Sigmoid colon (tissue), 7 donors: Measurements from ENCODE around the gene SYNGR1. TPM values are rescaled to one million over a fixed set of nuclear protein-coding genes. Genes with fewer than 3 reads are reported as not detected.

ENCODE experiments used
- DNase-seq: peaks from one replicate; pipeline ENCODE4 v3.0.0-alpha.2; 2019
- H3K27ac ChIP-seq, 4 donors: fragments of 200-600 bp; sonication (generic); one replicate each; pipeline ENCODE4 v1.5.1; 2016 to 2019; ENCODE audit warnings: mild to moderate bottlenecking in 1 of 4
- H3K27me3 ChIP-seq, 3 donors: fragments of 200-600 bp; sonication (generic); one replicate each; pipeline ENCODE4 v1.5.1; 2019; ENCODE audit warnings: mild to moderate bottlenecking in 1 of 3
- H3K36me3 ChIP-seq, 4 donors: fragments of 200-600 bp; sonication (generic); one replicate each; pipeline ENCODE4 v1.5.1; 2016 to 2019
- H3K4me1 ChIP-seq, 4 donors: fragments of 200-600 bp; sonication (generic); one replicate each; pipeline ENCODE4 v1.5.1; 2017 to 2019
- H3K4me3 ChIP-seq, 4 donors: fragments of 200-600 bp; sonication (generic); one replicate each; pipeline ENCODE4 v1.5.1; 2017 to 2019; ENCODE audit warnings: mild to moderate bottlenecking in 2 of 4, moderate library complexity in 1 of 4
- H3K9me3 ChIP-seq, 4 donors: fragments of 200-600 bp in 3 of 4; sonication (generic) in 3 of 4; one replicate each; pipeline versions ENCODE4 v1.5.1 to v1.6.1; 2013 to 2019
- CTCF ChIP-seq, 4 experiments: fragments of 450-650 bp in 3 of 4; fragments of 200-600 bp in 1 of 4; IDR thresholded peaks; one replicate each; pipeline ENCODE4 v1.5.1; 2016 to 2019; ENCODE audit warnings: antibody characterized with exemption in 4 of 4, mild to moderate bottlenecking in 3 of 4, moderate library complexity in 2 of 4
- EP300 ChIP-seq, 4 donors: sonication (generic); formaldehyde crosslinking; IDR thresholded peaks; one replicate each; pipeline ENCODE4 v1.6.1; 2017; ENCODE audit warnings: antibody characterized with exemption in 4 of 4
- POLR2A ChIP-seq, 2 donors: fragments of 450-650 bp; IDR thresholded peaks; one replicate each; pipeline ENCODE4 v1.6.1; 2016; ENCODE audit warnings: antibody characterized with exemption in 2 of 2, mild to moderate bottlenecking in 2 of 2, moderate library complexity in 2 of 2
- POLR2AphosphoS5 ChIP-seq, 4 donors: sonication (generic); formaldehyde crosslinking; IDR thresholded peaks; one replicate each; pipeline ENCODE4 v1.6.1; 2017; ENCODE audit warnings: antibody characterized with exemption in 4 of 4
- WGBS, 2 donors: extraction: QIAGEN DNeasy Blood & Tissue Kit; methylation state at CpG; one replicate each; pipeline ENCODE4 v1.1.7; 2013; 5-methylcytosine and 5-hydroxymethylcytosine counted together
- intact Hi-C: fragments of 100-400 bp; cut with DNase I; formaldehyde crosslinking; loops from one replicate; pipeline ENCODE4 v1.15.1; 2023
- polyA plus RNA-seq, 3 donors: library from polyadenylated mRNA; stranded (reverse); fragments of 200-250 nt; gene quantifications; one replicate each; pipeline ENCODE4 v1.2.3, GENCODE V29; 2013
- total RNA-seq, 4 donors: library from RNA; depleted of rRNA; stranded (reverse); fragments of >200 nt; gene quantifications; one replicate each; pipeline ENCODE4 v1.1.0, GENCODE V29; 2016
- donor health status: healthy with polysubstance abuse.
- donor health status: Bipolar disorder and iron deficiency.
- donor health status: healthy.

The SYNGR1 gene
- total and polyA plus RNA-seq, 7 donors: 0.69 to 29.4 (median 14.5) TPM

DNA sequence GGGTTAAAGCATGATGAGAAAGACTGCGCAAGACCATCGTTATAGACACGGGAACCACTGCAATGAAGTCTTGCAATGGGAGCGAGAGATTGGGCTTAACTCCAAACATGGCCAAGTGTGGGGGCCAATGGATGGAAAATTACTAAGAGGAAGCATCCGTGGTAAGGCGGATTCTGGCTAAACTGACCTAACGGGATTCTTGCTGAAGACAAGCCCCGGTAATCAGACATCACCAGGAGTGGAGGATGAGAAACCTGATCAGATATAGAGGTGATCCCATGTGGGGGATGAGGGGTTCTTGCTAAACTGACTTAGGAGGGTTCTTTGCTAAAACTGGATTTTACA is 5.8 kb upstream of the SYNGR1 start:
- Histone ChIP-seq H3K36me3 (no peaks in the 10 kb centered on the region), H3K9me3 (no peaks in the 10 kb centered on the region), H3K27me3 (no peaks in the 10 kb centered on the region), H3K4me1 (peaks cover 0 to 4% (median 3%) of the 10 kb centered on the region in 4 donors), H3K4me3 (no peak overlapping the region), H3K27ac (no peak overlapping the region)
- 69 to 83% methylated on average over 8 of the region's 8 CpGs for WGBS, 2 donors
- no peak for DNase-seq
- TF ChIP-seq CTCF (IDR thresholded peaks at IDR 0.05) (no peak), POLR2A (IDR thresholded peaks at IDR 0.05) (no peak), EP300 (IDR thresholded peaks at IDR 0.05) (no peak), POLR2AphosphoS5 (IDR thresholded peaks at IDR 0.05) (no peak)
- intact Hi-C loops: no loop called here

DNA sequence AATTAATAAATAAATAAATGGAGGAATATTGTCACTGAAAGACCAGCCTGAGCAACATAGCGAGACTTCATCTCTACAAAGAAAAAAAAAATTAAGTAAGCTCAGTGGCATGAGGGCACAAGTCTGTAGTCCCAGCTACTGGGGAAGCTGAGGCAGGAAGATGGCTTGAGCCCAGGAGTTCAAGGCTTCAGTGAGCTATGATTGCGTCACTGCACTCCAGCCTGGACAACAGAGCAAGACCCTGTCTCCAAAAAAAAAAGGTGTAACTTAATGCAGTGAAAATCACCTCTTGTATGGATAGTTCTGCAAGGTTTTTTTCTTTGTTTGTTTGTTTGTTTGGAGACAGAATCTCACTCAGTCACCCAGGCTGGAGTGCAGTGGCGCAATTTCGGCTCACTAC is 4.6 kb upstream of the SYNGR1 start:
- DNase-seq: no peak
- peaks cover 0 to 9% (median 7%) of the 10 kb centered on the region in 4 donors for H3K4me1 ChIP-seq
- WGBS, 2 donors: 91 to 94% methylated on average over 4 of the region's 4 CpGs
- no peak overlapping the region for H3K27ac ChIP-seq
- H3K4me3 ChIP-seq: no peak overlapping the region
- no peaks in the 10 kb centered on the region for H3K36me3 ChIP-seq
- no peaks in the 10 kb centered on the region for H3K27me3 ChIP-seq
- intact Hi-C loops: no loop called here
- no peak for TF ChIP-seq POLR2A (IDR thresholded peaks at IDR 0.05)
- H3K9me3 ChIP-seq: no peaks in the 10 kb centered on the region

- H3K4me3 ChIP-seq: peak overlapping the region; percentile 43 to 98 (median 78)
- WGBS, 2 donors: 23 to 57% methylated on average over 11 of the region's 11 CpGs
- no peaks in the 10 kb centered on the region for H3K27me3 ChIP-seq
- H3K4me1 ChIP-seq: peaks cover 0 to 22% (median 19%) of the 10 kb centered on the region in 4 donors
- no peaks in the 10 kb centered on the region for H3K9me3 ChIP-seq
- no peaks in the 10 kb centered on the region for H3K36me3 ChIP-seq
- DNase-seq: no peak
- H3K27ac ChIP-seq: peak overlapping the region; percentile 49 to 74 (median 63)
- intact Hi-C loops: no loop called here
- no peak for TF ChIP-seq EP300 (IDR thresholded peaks at IDR 0.05)
- TF ChIP-seq POLR2A (IDR thresholded peaks at IDR 0.05): no peak
- no peak for TF ChIP-seq CTCF (IDR thresholded peaks at IDR 0.05)
- no peak for TF ChIP-seq POLR2AphosphoS5 (IDR thresholded peaks at IDR 0.05)
These were observed 784 bp upstream of the SYNGR1 start for GRCh38 chr22:39348909-39349505.

DNA sequence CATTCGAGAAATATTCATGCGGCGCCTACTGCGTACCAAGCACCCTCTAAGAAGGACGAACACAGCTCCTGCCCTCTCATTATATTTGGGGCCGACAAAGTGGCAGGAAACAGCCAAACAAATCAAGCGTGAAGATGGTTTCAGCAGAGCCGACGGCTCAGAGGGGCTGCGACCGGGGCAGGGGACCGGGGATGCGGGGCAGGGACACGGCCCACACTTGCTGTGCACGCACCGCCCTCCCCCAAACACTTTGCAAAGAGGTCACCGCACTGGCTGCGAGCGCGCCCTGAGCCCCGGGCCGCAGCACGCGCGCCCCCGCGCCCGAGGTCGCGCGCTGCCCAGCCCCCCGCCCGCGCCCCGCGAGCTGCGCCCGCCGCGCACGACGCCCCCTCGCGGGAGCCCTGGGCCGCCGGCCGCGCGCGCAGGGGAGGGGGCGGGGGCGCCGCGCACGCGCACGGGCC is 255 bp upstream of the SYNGR1 start:
- Histone ChIP-seq H3K4me1 (peaks cover 0 to 22% (median 19%) of the 10 kb centered on the region in 4 donors), H3K27me3 (no peaks in the 10 kb centered on the region), H3K9me3 (no peaks in the 10 kb centered on the region), H3K27ac (peak overlapping the region; percentile 60 to 82 (median 77)), H3K4me3 (peak overlapping the region; percentile 63 to 98 (median 78)), H3K36me3 (no peaks in the 10 kb centered on the region)
- TF ChIP-seq POLR2AphosphoS5 (IDR thresholded peaks at IDR 0.05) (no peak), EP300 (IDR thresholded peaks at IDR 0.05) (no peak), CTCF (IDR thresholded peaks at IDR 0.05) (no peak), POLR2A (IDR thresholded peaks at IDR 0.05) (no peak)
- intact Hi-C loops: no loop called here
- no peak for DNase-seq
- 2 to 4% methylated on average over 57 of the region's 57 CpGs for WGBS, 2 donors

- intact Hi-C loops: loop anchor here (5.0 kb wide), 2 partner anchors 46 to 171 kb away; partner anchors contain the start of genes ATF4 and TAB1
- no peaks in the 10 kb centered on the region for H3K36me3 ChIP-seq
- WGBS, 2 donors: 58 to 66% methylated on average over 14 of the region's 14 CpGs
- peaks cover 0 to 22% (median 19%) of the 10 kb centered on the region in 4 donors for H3K4me1 ChIP-seq
- TF ChIP-seq POLR2AphosphoS5 (IDR thresholded peaks at IDR 0.05) (no peak), EP300 (IDR thresholded peaks at IDR 0.05) (no peak), CTCF (IDR thresholded peaks at IDR 0.05) (no peak), POLR2A (IDR thresholded peaks at IDR 0.05) (no peak)
- H3K9me3 ChIP-seq: no peaks in the 10 kb centered on the region
- DNase-seq: no peak
- H3K27ac ChIP-seq: peak overlapping the region; percentile 72 to 82 (median 77)
- H3K27me3 ChIP-seq: no peaks in the 10 kb centered on the region
- H3K4me3 ChIP-seq: peak overlapping the region; percentile 63 to 98 (median 78)
These were observed 1.2 kb downstream of the SYNGR1 start for GRCh38 chr22:39350757-39351688.
